ENCODE data around the gene FXYD2. TPM values are rescaled to one million over a fixed set of nuclear protein-coding genes. Genes with fewer than 3 reads are reported as not detected.

The FXYD2 gene
- total and polyA plus RNA-seq, 3 experiments from 2014 or later, result 5.4 to 67.9 (median 8.0) TPM

GRCh38 chr11:117807482-117808327, 16.8 kb downstream of the FXYD2 start:
- peak; percentile 48 to 82 (median 73) for DNase-seq
- no peaks in the 10 kb centered on the region for H3K9me3 ChIP-seq (ENCODE audit: low read length)
- ChIA-PET CTCF (interaction anchor here (0.7 to 11.0 kb wide), 37 partner anchors 9 to 371 kb away, joined by 3 to 248 read pairs (median 4); partner anchors contain the start of genes FXYD2, IL10RA and TMPRSS13), POLR2A (interaction anchor here (0.9 to 1.3 kb wide), 2 partner anchors 9 to 36 kb away, joined by 4 to 11 read pairs; no protein-coding TSS in a partner anchor)
- H3K36me3 ChIP-seq (ENCODE audit: insufficient read depth, low read length), result no peaks in the 10 kb centered on the region
- Mint-ChIP-seq H3K4me3 (no peak overlapping the region), H3K36me3 (no peaks in the 10 kb centered on the region), H3K27ac (peak overlapping the region in 3 of 8 donors; percentile 33 to 92 (median 71)), H3K9me3 (no peaks in the 10 kb centered on the region), H3K4me1 (peaks cover 7 to 13% (median 11%) of the 10 kb centered on the region in 3 donors), H3K27me3 (peaks cover 0 to 2% of the 10 kb centered on the region in 2 donors)
- H3K27ac ChIP-seq (ENCODE audit: low read depth, low read length), result no peak overlapping the region
- peaks cover 4% of the 10 kb centered on the region for H3K4me1 ChIP-seq (ENCODE audit: insufficient read depth, low read length)
- H3K4me3 ChIP-seq (ENCODE audit: low read length), result no peak overlapping the region
- H3K27me3 ChIP-seq (ENCODE audit: insufficient read depth, low read length, poor library complexity, severe bottlenecking), result no peaks in the 10 kb centered on the region

DNA sequence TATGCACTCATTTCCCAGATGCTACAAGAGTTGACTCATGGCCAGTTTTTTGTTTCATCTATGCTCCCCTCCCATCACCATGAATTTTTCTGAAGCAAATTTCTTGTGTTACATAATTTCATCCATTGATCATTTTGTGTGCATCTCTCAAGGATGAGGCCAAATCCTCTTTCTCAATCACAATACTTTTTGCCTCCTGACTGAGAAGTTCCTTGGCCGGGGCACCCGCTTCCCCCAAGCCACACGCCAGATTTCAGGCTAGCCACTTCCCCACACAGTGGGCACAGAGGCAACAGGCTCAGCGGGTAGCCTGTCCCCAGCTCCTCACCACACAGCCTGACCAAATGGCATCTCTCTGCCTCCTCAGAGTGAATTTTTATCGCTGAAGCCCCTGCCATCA, 17.7 kb downstream of the FXYD2 start:
- CTCF ChIA-PET, result interaction anchor here (0.8 to 11.0 kb wide), 29 partner anchors 8 to 372 kb away, joined by 3 to 248 read pairs (median 4); partner anchors contain the start of genes FXYD2 and TMPRSS13

DNA sequence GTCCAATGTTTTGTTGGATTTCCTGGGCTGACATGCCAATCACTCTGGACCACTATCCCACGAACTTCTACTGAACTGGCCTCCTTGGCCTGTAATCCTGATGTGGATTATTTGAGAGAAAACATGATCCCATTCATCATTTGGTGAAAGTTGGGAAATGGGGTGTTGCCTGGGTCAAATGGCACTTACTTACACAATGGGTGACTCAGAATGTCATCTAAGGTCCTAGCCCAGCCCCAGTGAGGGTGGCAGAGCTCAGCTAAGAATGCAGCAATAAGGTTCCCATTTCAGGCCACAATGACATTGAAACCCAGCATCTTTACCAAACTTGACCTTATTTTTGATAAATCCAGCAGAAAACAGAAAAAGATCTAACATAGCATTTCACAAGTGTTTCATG, 19.5 kb downstream of the FXYD2 start:
- Histone ChIP-seq H3K36me3 (ENCODE audit: insufficient read depth, low read length) (no peaks in the 10 kb centered on the region), H3K27me3 (ENCODE audit: insufficient read depth, low read length, poor library complexity, severe bottlenecking) (no peaks in the 10 kb centered on the region), H3K4me1 (ENCODE audit: insufficient read depth, low read length) (peaks cover 4% of the 10 kb centered on the region), H3K27ac (ENCODE audit: low read depth, low read length) (no peak overlapping the region), H3K9me3 (ENCODE audit: low read length) (no peaks in the 10 kb centered on the region), H3K4me3 (ENCODE audit: low read length) (no peak overlapping the region)
- no peaks in the 10 kb centered on the region for H3K9me3 Mint-ChIP-seq
- POLR2A ChIA-PET, result no interaction called here
- H3K4me3 Mint-ChIP-seq, result no peak overlapping the region
- CTCF ChIA-PET, result interaction anchor here (1.1 to 11.0 kb wide), 4 partner anchors 15 to 248 kb away, joined by 3 to 248 read pairs (median 30); partner anchors contain the start of gene FXYD2
- no peaks in the 10 kb centered on the region for H3K36me3 Mint-ChIP-seq
- peaks cover 0 to 2% of the 10 kb centered on the region in 2 donors for H3K27me3 Mint-ChIP-seq
- no peak for DNase-seq
- H3K4me1 Mint-ChIP-seq, result peaks cover 7 to 13% (median 10%) of the 10 kb centered on the region in 3 donors
- H3K27ac Mint-ChIP-seq, result no peak overlapping the region

More for the DNA sequence above, 17.7 kb downstream of the FXYD2 start:
- POLR2A ChIA-PET, result no interaction called here
- Histone ChIP-seq H3K4me3 (ENCODE audit: low read length) (no peak overlapping the region), H3K4me1 (ENCODE audit: insufficient read depth, low read length) (peaks cover 4% of the 10 kb centered on the region), H3K36me3 (ENCODE audit: insufficient read depth, low read length) (no peaks in the 10 kb centered on the region), H3K27ac (ENCODE audit: low read depth, low read length) (no peak overlapping the region), H3K27me3 (ENCODE audit: insufficient read depth, low read length, poor library complexity, severe bottlenecking) (no peaks in the 10 kb centered on the region), H3K9me3 (ENCODE audit: low read length) (no peaks in the 10 kb centered on the region)
- H3K4me1 Mint-ChIP-seq, result peaks cover 7 to 13% (median 11%) of the 10 kb centered on the region in 3 donors
- no peak overlapping the region for H3K4me3 Mint-ChIP-seq
- no peak overlapping the region for H3K27ac Mint-ChIP-seq
- H3K27me3 Mint-ChIP-seq, result peaks cover 0 to 2% of the 10 kb centered on the region in 2 donors
- H3K36me3 Mint-ChIP-seq, result no peaks in the 10 kb centered on the region
- no peak for DNase-seq
- H3K9me3 Mint-ChIP-seq, result no peaks in the 10 kb centered on the region

GRCh38 chr11:117803896-117804295, 20.6 kb downstream of the FXYD2 start:
- Histone ChIP-seq H3K27me3 (ENCODE audit: insufficient read depth, low read length, poor library complexity, severe bottlenecking) (no peaks in the 10 kb centered on the region), H3K4me1 (ENCODE audit: insufficient read depth, low read length) (peaks cover 4% of the 10 kb centered on the region), H3K9me3 (ENCODE audit: low read length) (no peaks in the 10 kb centered on the region), H3K27ac (ENCODE audit: low read depth, low read length) (no peak overlapping the region), H3K36me3 (ENCODE audit: insufficient read depth, low read length) (no peaks in the 10 kb centered on the region), H3K4me3 (ENCODE audit: low read length) (no peak overlapping the region)
- no peak for DNase-seq
- Mint-ChIP-seq H3K4me1 (peaks cover 2 to 5% (median 3%) of the 10 kb centered on the region in 3 donors), H3K4me3 (no peak overlapping the region), H3K27me3 (peaks cover 2 to 5% of the 10 kb centered on the region in 2 donors), H3K36me3 (no peaks in the 10 kb centered on the region), H3K9me3 (no peaks in the 10 kb centered on the region), H3K27ac (no peak overlapping the region)
- CTCF ChIA-PET, result interaction anchor here (1.6 to 11.0 kb wide), 2 partner anchors 17 to 162 kb away, joined by 3 to 248 read pairs; partner anchors contain the start of gene FXYD2
- POLR2A ChIA-PET, result no interaction called here

DNA sequence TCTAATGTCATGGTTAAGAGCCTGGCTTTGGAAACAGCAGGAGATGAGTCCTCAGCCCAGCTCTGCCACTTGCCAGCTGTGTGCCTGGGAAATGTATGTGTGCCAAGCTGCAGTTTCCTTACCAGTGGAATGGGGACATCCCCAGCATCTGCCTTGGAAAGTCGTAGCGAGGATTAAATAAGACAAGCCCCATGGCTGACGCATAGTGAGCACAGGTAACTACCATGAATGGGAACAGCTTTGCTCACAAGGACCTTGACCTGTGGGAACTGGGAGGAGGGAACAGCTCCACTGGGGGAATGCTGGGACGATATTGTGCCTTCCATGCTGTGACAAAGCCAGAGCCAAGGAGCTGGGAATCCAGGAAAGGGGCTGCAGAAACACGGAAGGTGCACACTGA, 24.9 kb downstream of the FXYD2 start:
- Histone ChIP-seq H3K27ac (ENCODE audit: low read depth, low read length) (no peak overlapping the region), H3K9me3 (ENCODE audit: low read length) (no peaks in the 10 kb centered on the region), H3K27me3 (ENCODE audit: insufficient read depth, low read length, poor library complexity, severe bottlenecking) (peaks cover 20% of the 10 kb centered on the region), H3K36me3 (ENCODE audit: insufficient read depth, low read length) (no peaks in the 10 kb centered on the region), H3K4me1 (ENCODE audit: insufficient read depth, low read length) (peaks cover 18% of the 10 kb centered on the region), H3K4me3 (ENCODE audit: low read length) (no peak overlapping the region)
- CTCF ChIA-PET, result interaction anchor here (2.2 to 11.0 kb wide), 3 partner anchors 9 to 147 kb away, joined by 8 to 248 read pairs (median 20); partner anchors contain the start of gene FXYD2
- Mint-ChIP-seq H3K27ac (no peak overlapping the region), H3K4me3 (no peak overlapping the region), H3K9me3 (no peaks in the 10 kb centered on the region), H3K4me1 (peaks cover 0 to 22% (median 14%) of the 10 kb centered on the region in 3 donors), H3K36me3 (no peaks in the 10 kb centered on the region), H3K27me3 (peaks cover 23 to 26% of the 10 kb centered on the region in 2 donors)
- DNase-seq, result no peak
- POLR2A ChIA-PET, result no interaction called here

DNA sequence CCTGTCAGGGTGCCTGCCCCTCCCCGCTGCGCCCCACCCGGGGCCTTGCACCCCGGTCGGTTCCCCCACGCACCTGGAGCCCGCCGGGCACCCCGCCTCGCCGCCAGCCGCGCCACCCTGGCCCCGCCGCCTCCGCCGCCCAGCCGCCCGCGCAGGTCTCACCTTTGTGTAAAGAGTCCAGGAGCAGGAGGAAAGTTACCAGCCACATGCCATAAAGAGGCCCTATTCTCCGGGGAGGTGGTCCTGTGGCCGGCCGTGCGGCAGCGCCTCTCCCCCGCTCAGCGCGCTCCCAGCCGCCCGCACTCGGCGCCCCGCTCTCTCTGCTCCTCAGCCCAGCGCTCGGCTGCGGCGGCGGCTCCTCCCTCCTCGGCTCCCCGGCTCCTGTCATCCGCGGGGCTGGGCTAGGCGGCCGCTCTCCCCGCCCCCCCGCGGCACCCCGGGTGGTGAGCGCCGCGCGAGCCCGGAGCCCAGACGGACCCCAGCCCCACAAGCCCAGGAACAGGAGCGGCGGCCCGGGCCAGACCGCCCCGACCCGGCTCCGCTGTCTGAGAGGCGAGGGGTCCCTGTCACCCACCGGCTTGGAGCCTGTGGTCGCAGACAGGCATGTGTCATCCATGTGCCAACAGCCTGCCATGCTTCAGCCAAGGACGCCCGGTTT, 27.5 kb downstream of the FXYD2 start, which contains the start of gene DSCAML1:
DSCAML1 (minus strand) TSS at position 345 of the 658 bp plus-strand sequence; CDS start at position 208, 137 bp downstream.
- Histone ChIP-seq H3K9me3 (ENCODE audit: low read length) (no peaks in the 10 kb centered on the region), H3K36me3 (ENCODE audit: insufficient read depth, low read length) (no peaks in the 10 kb centered on the region), H3K27me3 (ENCODE audit: insufficient read depth, low read length, poor library complexity, severe bottlenecking) (peaks cover 42% of the 10 kb centered on the region), H3K4me3 (ENCODE audit: low read length) (peak within 1 kb of the TSS; percentile 12), H3K4me1 (ENCODE audit: insufficient read depth, low read length) (peaks cover 18% of the 10 kb centered on the region), H3K27ac (ENCODE audit: low read depth, low read length) (no peak within 1 kb of the TSS)
- Mint-ChIP-seq H3K36me3 (no peaks in the 10 kb centered on the region), H3K9me3 (no peaks in the 10 kb centered on the region), H3K4me3 (peak within 1 kb of the TSS; percentile 21 to 88 (median 65)), H3K27me3 (peaks cover 47 to 52% of the 10 kb centered on the region in 2 donors), H3K4me1 (peaks cover 0 to 22% (median 14%) of the 10 kb centered on the region in 3 donors), H3K27ac (peak within 1 kb of the TSS in 1 of 8 donors; percentile 22)
- peak in 2 of 5 donors; percentile 28 to 65 for DNase-seq
- CTCF ChIA-PET, result interaction anchor here (3.5 kb wide), 1 partner anchor 11 kb away, joined by 20 read pairs; no protein-coding TSS in a partner anchor
- POLR2A ChIA-PET, result interaction anchor here (0.5 kb wide), 1 partner anchor 167 kb away, joined by 3 read pairs; no protein-coding TSS in a partner anchor

DNA sequence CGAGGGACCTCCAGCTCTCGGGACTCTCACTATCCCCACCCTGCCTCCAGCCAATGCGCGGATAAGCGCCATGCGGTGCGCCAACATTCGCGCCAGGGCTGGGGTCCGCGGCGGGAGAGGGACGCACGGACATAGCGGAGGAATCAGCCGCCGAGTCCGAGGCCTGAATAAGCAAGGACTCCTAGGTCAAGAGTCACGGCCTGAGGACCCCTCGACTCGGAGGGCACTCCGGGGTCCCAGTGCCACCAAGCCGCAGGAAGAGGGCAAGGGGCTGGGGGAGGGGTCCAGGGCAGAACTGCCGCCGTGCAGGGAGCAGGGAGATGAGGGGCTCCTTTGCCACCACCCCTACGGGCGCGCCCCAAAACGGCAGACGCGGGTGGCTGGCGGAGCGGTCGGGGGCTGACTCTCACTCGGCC, 28.1 kb downstream of the FXYD2 start:
- no peaks in the 10 kb centered on the region for H3K36me3 Mint-ChIP-seq
- H3K4me1 Mint-ChIP-seq, result peaks cover 0 to 22% (median 14%) of the 10 kb centered on the region in 3 donors
- Histone ChIP-seq H3K36me3 (ENCODE audit: insufficient read depth, low read length) (no peaks in the 10 kb centered on the region), H3K27ac (ENCODE audit: low read depth, low read length) (no peak overlapping the region), H3K4me3 (ENCODE audit: low read length) (no peak overlapping the region), H3K27me3 (ENCODE audit: insufficient read depth, low read length, poor library complexity, severe bottlenecking) (peaks cover 42% of the 10 kb centered on the region), H3K9me3 (ENCODE audit: low read length) (no peaks in the 10 kb centered on the region), H3K4me1 (ENCODE audit: insufficient read depth, low read length) (peaks cover 18% of the 10 kb centered on the region)
- H3K27ac Mint-ChIP-seq, result no peak overlapping the region
- POLR2A ChIA-PET, result interaction anchor here (0.5 kb wide), 1 partner anchor 168 kb away, joined by 3 read pairs; no protein-coding TSS in a partner anchor
- DNase-seq, result no peak
- CTCF ChIA-PET, result no interaction called here
- H3K4me3 Mint-ChIP-seq, result peak overlapping the region in 4 of 7 donors; percentile 19 to 76 (median 46)
- H3K9me3 Mint-ChIP-seq, result no peaks in the 10 kb centered on the region
- peaks cover 53 to 55% of the 10 kb centered on the region in 2 donors for H3K27me3 Mint-ChIP-seq

Measured in CD8-positive, alpha-beta memory T cell (primary cell).